NCI-H1930 (cell line): ENCODE measurements around the gene BSDC1.
"Not testable (repeated sequence)": the region's sequence is repeated elsewhere in the genome, so short reads cannot be mapped to it uniquely, and the experiment has no call there.

ENCODE experiments used
- DNase-seq, 2 experiments: peaks; one replicate each; lab custom pipeline; 2025; lab: John Stamatoyannopoulos, UW

Gene BSDC1, protein sequence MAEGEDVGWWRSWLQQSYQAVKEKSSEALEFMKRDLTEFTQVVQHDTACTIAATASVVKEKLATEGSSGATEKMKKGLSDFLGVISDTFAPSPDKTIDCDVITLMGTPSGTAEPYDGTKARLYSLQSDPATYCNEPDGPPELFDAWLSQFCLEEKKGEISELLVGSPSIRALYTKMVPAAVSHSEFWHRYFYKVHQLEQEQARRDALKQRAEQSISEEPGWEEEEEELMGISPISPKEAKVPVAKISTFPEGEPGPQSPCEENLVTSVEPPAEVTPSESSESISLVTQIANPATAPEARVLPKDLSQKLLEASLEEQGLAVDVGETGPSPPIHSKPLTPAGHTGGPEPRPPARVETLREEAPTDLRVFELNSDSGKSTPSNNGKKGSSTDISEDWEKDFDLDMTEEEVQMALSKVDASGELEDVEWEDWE

DNA sequence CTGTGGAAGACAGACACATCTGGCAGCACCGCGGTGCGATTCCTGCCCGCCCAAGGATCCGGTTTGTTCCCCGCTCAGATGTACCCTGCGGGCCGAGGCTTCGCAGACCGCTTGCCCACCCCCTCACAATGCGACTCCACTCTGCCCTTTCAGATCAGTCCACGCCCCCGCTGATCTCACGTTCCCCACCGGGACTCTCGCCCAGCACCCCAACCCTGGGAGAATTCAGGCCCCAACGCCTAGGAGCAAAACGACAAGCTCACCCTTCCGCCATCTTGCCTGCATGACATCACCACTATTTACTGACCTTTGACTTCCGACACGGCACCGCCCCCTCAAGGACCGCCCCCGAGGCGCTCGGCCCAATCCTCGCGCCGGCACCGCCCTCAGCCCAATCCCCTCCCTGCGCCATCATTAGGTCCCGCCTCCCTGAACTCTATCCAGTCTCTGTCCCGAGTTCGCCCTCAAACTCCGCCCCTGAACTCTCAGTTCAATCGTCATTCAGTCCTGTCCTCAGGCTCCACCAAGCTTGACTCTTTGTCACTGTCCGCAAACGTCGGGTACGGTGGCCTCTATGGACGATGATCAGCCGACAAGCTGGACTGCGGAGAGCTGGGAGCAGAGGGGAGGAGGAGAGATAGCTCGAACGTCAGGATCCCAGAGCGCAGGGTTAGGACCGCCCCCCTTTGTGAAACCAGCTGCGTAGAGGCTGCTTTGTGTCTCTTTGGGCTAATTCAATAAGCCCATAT is at the start of gene BSDC1:
TSS of gene BSDC1 (minus strand) at position 301 of the 749 bp plus-strand sequence. CDS start at position 274, 27 bp downstream.
- peak; percentile 96 to 98 for DNase-seq

DNA sequence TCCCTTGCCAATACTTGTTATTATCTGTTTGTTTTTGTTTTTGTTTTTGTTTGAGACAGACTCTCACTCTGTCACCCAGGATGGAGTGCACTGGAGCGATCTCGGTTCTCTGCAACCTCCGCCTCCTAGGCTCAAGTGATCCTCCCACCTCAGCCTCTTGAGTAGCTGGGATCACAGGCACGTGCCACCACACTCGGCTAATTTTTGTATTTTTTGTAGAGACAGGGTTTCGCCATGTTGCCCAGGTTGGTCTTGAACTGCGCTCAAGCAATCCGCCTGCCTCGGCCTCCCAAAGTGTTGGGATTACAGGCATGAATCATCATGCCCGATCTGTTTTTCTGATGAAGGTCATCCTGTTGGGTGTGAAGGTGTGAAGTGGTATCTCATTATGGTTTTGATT is 47.2 kb upstream of the BSDC1 start:
- DNase-seq, result not testable (repeated sequence)

DNA sequence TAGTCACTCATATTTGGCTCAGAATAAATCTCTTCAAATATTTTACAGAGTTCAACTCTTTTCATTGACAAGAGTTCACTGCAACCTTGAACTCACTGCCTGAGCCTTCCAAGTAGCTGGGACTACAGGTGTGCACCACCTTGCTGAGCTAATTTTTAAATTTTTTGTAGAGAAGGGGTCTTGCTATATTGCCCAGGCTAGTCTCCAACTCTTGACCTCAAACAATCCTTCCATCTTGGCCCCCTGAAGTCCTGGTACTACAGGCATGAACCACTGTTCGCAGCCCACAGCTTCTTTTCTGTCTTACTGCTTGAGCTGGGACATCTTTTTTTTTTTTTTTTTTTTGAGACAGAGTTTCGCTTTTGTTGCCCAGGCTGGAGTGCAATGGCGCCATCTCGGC is 44.5 kb upstream of the BSDC1 start:
- DNase-seq, result not testable (repeated sequence)

DNA sequence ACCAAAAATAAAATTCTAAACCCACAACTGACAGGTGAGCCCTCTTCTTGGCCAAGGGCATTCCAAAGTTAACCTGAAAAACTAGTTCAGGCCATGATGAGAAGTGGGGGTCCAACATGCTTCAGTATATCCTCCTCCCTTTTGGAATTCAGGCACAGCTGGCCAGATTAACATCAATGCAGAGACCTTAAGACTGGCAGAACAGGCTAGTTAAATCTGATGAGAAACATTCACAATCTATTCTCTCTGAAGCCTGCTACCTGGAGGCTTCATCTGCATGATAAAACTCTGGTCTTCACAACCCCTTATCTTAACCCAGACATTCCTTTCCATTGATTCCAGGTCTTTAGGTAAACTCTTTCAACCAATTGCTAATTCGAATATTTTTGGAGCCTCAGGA is 43.9 kb upstream of the BSDC1 start:
- no peak for DNase-seq

DNA sequence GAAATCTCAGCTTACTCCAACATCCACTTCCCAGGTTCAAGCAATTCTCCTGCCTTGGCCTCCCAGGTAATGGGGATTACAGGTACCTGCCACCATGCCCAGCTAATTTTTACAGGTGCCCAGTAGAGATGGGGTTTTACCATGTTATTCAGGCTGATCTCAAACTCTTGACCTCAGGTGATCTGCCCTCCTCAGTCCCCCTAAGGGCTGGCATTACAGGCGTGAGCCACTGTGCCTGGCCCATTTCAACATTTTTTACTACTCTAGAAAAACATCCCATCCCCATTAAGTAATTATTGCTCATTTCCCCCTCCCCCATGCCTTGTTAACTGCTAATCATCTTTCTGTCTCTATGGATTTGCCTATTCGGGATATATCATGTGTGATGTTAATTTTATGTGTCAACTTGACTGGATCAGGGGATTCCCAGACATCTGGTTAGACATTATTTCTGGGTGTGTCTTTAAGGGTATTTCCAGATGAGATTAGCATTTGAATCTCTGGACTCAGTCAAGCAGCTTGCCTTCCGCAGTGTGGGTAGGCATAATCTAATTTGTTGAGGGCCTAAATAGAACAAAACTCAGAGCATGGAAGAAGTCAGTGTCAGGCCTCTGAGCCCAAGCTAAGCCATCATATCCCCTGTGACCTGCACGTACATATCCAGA is 37.6 kb upstream of the BSDC1 start:
- DNase-seq, result no peak

DNA sequence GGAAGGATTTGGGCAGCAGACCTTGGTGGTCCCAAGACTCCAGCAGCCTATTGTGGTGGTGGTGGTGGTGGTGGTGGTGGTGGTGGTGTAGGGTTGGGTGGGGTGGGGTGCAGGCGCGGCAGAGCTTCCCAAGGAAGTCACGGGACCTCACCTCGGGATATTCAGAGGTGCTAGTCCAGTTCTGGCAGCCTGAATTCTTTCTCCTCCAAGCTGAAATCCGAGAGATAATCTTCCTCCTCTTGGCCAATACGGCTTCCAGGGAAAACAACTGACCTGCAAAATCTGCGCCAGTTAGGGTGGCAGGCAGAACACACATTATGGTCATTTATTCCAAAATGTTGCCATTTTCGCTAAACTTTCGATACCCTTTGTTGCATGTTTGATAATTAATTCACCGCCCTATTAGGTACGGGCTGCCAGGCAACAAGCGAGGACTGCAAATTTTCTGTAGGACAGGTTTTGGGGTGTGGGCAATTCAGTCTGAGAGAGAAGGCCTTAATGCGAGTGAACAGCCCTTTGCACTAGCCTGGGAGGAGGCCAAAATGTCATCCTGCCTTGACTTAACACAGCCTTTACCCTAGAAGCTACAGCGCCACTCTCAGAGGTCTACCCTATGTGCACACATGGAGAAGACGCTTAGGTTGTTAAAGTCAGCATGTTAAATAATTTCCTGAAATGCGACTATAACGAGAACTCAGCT is 33.2 kb upstream of the BSDC1 start:
- DNase-seq, result no peak

DNA sequence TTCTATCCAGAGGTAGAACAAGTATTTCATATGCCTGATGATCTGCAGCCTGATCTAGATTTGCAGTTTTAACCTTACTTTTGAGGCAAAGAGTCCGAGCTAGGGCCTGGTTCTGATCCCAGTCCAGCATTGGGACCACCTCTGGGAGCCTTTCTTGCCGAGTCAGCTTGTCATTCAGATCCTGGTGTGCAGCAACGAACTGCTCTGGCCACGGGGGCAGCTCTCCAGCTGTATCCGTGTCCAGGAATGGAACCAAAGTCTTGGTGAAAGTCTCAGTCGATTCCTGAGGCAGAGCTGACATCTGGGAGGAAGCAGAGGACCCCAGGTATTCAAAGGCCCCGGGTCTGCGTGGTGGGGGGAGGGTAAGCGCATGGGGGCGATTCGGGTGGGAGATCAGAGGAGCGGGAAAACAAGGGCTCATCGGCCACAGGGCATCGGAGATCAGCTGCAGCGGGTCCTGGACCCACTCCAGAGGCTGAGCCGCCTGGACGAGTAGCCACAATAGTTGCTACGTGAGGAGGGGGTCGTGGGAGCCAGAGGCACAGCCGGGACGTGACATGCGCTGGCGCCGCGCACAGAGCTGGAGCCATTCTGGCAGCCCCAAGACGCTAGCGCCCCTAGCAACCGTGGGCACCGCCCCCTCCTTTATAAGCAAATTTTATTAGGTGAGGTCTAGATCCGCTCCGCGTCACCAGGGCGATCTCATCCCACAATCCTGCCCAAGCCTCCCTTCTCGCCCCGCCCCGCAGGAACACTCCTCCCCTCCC is 32.4 kb upstream of the BSDC1 start:
- DNase-seq, result peak; percentile 30 to 32

DNA sequence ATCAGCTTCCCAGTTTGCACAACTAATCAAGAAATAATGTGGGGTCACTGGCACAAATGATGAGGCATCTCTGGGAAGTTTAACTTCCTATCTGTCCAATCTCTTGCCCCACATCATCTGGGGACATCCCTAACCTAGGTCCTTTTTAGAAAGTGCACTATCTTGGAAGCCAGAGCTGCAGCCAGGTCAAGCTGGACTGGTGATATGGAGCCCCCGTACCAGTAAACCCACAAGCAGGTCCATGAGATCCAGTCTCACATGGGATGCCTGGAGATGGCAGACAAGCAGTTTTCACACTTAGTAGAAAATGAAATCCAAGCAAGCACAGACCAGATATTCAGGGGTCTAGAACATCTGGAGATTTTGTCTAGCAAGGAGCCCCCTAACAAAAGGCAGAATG is 27.5 kb upstream of the BSDC1 start:
- DNase-seq, result no peak

DNA sequence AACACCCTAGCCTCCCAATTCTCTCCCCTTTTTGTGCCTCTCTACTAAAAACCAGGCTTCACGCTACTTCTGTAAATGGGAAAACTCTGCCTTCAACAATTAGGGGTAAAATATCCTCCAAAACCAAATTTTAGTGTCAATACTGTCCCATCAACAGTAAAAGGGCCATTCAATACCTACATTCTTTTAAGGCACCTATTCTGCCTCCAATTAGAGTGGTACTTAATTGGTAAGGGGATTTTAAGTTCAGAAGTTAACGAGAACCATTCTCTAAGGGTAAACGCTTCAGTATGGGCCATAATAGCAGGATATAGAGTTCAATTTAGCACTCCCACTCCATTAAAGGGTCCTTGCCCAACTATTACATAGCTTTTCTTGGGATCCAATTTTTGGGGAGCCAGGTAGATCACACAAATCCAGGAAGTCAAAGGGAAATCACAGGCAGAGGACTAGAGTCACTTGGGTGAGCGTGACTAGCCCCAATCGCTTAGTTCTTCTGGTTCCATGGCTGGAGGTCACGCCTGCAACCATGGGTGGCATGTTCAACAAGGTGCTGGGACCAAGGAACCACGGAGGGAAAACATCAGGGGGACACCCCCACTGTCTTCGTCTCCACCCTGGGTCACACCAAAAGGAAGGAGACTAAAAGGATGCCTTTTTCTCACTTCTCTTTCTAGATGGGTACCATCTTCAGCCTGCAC is 20.1 kb upstream of the BSDC1 start:
- DNase-seq, result no peak

DNA sequence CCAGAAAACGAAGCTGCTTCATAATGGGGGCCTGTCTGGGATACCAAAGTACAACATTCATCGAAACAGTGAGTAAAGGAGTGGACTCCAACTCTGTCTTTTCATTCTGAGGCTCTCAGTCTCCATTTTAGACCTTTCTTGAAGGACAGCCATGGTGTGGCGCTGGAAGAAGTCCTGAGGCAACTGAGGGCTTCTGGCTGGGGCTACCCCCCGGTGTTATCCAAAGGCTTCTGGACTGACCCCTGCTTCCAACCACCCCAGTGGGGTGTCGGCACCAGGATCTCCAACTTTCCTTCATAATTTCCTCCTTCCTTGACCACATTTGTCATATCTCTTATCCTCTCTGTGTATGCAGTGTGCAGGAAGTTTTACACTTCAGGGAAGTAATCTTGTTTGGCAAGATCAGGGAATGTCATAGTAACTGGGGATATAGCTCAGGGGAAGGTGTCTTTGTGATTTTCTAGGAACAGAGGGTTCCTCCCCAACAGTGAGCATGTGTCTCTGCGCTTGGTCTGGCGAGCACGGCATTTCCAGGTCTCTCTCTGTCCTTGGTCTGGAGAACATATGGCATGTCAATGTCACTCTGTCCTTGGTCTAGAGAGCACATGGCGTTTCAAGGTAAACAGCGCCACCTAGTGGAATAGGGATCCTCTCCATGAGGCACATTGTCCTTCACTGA is 19.4 kb upstream of the BSDC1 start:
- peak; percentile 13 to 30 for DNase-seq

DNA sequence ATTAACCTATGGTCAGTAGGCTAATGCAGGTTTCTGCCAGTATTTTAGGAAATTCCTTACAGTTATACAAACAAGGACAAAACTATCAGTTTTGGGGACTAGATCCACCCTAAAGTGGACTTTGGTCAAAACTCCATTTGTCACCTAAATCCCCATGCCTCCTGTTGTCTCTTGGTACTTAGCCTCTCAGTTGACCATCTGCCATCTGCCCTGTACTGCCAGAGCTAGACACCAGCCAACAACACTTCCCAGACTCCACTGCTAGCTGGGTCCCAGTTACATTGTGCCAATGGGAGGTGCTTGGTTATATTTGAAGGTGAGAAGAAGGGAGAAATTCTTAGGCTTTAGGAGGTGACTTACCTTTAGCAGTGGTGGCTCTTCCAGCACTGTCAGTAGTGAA is 17.0 kb upstream of the BSDC1 start:
- DNase-seq, result no peak

DNA sequence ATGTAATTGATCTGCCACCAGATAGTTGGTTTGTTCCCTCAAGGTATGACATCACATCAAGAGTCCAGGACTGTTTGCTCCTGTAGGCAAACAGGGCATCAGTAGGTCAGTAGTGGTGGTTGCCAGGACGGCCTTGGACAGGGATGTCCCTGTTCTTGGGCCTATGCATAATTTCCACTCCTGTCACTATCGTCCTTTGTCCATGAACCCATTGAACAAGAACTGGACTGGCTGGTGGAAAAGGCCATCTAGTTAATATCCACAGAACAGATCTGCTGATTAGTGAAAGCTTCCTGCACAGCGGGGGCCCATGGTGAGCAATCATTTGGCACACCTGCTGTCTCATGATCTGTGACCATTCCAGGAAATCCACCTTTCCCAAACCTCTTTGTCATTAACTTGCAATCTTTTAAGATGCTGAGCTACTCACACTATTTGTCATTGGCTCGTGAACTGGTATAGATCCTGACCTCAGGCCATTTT is 12.4 kb upstream of the BSDC1 start:
- DNase-seq, result no peak

DNA sequence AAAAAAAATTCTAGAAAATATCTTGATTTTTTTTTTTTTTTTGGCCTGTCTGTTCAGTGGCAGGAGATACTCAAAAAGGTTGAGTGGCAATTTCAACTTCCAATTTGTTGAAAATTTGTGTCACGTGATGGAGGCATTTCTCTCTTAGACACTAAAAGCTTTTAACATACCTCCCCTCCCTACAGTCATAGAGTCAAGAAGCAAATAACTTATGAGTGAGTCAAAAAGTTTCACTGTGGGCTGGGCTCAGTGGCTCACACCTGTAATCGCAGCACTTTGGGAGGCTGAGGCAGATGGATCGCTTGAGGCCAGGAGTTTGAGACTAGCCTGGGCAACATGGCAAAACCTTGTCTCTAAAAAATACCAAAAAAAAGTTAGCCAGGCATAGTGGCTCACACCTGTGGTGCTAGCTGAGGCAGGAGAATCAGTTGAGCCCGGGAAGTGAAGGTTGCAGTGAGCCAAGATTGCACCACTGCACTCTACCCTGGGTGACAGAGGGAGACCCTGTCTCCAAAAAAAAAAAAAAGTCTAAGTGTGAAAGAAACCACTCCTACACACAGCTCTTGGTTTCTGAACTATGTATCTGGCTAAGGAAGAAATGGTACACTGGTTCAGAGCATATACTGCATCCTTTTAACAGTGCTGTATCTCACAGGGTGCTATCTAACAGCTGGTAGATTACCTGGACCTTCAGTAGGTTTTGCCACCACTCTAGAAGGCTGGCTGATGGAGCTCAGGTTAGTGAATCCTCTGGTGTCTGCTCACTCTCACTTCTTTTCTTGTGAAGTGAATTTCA is 11.6 kb upstream of the BSDC1 start:
- no peak for DNase-seq

DNA sequence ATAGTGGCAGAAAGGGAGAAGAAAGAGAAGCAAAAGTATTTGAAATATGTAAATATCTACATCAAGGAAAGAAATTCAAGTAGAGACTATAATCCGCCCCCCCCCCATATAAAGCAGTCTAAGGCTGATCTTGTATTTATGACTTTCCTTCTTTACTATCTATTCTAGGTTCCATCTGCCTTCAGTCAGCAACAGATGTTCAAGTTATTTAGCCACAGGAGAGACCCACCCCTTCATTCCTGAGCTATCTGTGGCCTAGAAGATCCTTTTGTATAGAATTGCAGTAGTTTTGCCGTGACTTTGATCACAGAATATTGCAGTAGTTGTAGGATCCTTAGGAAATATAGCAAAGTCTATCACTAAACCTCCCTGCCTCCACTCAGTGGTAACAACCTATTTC is 10.7 kb upstream of the BSDC1 start:
- DNase-seq, result no peak

DNA sequence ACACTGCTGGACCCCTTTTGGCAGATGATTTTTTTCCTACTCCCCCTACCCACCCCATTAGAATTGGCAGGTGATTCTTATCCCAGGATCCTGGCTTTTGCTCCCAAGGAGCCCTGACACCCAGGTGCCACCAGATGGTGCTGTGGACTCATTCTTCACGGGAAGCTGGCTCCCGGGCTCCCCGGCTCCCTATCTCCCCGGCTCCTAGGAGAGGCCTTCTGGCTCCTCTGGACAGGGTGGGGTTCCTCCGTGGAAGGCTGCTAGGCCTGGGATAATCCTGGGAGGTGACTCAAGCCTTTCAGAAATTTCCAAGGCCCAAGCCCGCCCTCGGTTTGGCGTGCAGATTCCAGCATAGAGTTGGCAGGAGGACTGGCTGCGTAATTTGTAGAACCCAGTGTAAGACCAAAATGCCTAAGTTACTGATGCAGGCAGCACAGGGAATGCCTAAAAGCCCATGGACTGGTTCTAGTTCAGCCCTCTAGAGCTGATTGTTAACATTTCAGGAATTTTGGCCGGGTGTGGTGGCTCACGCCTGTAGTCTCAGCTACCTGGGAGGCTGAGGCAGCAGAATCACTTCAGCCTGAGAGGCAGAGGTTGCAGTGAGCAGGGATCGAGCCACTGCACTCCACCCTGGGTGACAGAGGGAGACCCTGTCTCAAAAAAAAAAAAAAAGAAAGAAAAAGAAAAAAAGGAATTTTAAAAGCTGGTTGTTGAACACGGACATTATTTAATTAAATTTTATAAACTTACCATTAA is 6.8 kb upstream of the BSDC1 start:
- peak; percentile 4 to 59 for DNase-seq

DNA sequence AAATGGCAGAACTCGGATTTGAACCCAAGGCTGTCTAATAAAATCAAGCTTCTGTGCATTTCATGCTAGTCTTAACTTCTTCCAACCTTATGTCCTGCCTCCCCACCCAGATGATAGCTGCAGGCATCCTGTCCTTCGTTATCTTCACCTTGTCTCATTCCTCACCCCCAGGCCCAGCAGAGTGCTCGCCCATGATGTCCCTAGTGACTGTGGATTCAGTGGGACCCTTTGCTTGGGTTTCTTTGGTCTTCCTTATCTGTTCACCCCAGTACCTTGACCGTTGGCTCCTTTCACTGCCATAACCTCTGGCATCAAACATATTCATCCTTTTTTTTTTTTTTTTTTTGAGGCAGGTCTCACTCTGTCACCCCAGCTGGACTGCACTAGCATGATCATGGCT is 5.6 kb upstream of the BSDC1 start:
- no peak for DNase-seq

DNA sequence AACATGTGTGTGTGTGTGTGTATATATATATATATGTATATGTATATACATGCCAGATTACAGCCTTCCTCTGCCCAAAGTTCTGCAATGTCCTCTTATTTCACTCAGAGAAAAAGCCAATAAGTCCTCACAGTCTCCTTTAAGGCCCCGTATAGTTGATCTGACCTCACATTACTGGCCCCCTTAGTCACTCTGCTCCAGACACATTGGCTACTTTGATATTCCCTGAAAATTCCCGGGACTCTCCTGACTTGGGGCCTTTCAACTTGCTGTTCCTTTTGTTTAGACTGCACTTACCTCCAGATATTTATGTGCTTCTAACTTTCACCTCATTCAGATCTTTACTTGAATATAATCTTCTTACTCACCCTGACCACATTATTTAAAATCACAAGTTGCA is 4.2 kb upstream of the BSDC1 start:
- DNase-seq, result no peak

DNA sequence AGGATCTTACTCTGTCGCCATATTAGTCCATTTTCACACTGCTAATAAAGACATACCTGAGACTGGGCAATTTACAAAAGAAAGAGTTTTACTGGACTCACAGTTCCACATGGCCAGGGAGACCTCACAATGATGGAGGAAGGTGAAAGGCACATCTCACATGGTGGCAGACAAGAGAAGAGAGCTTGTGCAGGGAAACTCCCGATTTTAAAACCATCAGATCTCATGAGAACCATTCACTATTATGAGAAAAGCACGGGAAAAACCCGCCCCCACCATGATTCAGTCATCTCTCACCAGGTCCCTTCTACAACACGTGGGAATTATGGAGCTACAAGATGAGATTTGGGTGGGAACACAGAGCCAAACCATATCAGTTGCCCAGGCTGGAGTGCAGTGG is 2.3 kb upstream of the BSDC1 start:
- not testable (repeated sequence) for DNase-seq
